Measurements from ENCODE around the gene PAX5.

DNA sequence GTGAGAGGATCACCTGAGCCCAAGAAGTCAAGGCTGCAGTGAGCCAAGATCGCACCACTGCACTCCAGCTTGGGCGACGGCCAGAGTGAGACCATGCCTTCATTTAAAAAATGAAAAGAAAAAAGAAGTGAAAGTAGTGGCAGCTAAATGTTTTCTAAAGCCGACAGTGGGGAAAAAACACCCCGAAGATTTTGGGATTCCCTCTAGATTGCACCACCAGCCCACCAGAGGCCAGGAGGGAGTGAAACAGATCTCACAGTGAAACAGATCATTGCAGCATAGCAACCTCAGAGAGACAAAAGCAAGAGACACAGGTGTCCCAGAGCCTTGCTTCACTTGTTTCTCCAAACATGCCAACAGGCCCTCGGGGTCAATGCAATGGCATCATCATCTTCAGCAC, 156.8 kb downstream of the PAX5 start:
- TF ChIP-seq POLR2A (IDR thresholded peaks at IDR 0.05; ENCODE audit: low read depth, low read length) (no peak), POLR2AphosphoS5 (IDR thresholded peaks at IDR 0.05; ENCODE audit: low read depth, low read length) (no peak), TAF1 (IDR thresholded peaks at IDR 0.05; ENCODE audit: low read depth, low read length) (no peak), PAX5 (IDR thresholded peaks at IDR 0.05; ENCODE audit: insufficient read depth, low read length, severe bottlenecking) (no peak), SPI1 (IDR thresholded peaks at IDR 0.05; ENCODE audit: low read depth, low read length) (peak; percentile 53), POU2F2 (IDR thresholded peaks at IDR 0.05; ENCODE audit: low read depth, low read length) (no peak)
